Stimulated activated CD4-positive, alpha-beta T cell treated with anti-CD3 and anti-CD28 coated beads, Interleukin-2, amount 100 ng/mL, for 4 hours (primary cell): ENCODE results near the gene FAM168B.

ENCODE experiments used
- DNase-seq: peaks from one replicate; pipeline ENCODE4 v3.0.0-alpha.2; 2020; ENCODE audit warnings: low read depth

FAM168B gene

GRCh38 chr2:131055169-131056065, 37.8 kb downstream of the FAM168B start:
- DNase-seq: no peak

DNA sequence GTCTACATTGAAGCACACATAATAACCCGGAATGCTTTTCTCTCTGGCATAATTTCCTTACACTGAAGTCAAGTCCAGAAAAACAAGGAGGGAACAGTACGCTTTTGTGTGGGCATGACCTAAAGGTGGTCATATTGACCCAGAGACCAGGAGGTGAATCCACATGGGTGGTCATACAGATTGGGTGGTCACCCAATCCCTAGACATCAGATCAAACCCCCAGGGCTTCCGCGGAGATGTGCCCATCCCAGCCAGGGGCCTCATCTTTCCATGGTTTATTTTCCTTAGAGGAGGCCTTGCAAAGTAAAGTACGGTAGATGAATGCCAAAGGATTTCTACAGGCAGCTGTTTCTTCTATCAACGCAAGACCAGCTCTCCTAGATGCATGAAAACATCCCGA, 38.8 kb downstream of the FAM168B start:
- DNase-seq: no peak

DNA sequence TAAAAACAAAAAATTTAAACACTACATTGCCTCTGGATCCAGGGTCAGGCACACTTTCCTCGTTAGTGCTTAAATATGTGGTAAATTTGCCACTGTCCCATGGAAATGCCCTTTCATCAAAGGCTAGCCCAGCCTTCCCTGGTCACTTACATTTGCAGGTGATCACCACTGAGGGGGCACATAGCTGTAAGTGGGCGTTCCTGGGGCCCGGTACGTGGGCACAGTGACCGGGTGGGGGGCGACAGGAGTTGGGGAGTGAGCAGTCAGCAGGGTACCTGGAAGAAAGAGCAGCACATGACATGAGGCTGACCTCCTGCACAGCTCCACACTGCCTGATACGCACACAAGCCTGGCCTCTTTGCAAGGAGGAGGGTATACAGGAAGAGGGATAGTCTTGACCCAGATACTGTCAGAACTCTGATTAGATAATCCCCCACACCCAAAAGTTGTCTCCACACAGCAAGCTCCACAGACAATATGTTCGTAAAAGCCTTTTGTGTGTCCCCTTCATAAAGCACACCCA, 40.5 kb downstream of the FAM168B start:
- no peak for DNase-seq

GRCh38 chr2:131050896-131051295, 42.4 kb downstream of the FAM168B start:
- no peak for DNase-seq

DNA sequence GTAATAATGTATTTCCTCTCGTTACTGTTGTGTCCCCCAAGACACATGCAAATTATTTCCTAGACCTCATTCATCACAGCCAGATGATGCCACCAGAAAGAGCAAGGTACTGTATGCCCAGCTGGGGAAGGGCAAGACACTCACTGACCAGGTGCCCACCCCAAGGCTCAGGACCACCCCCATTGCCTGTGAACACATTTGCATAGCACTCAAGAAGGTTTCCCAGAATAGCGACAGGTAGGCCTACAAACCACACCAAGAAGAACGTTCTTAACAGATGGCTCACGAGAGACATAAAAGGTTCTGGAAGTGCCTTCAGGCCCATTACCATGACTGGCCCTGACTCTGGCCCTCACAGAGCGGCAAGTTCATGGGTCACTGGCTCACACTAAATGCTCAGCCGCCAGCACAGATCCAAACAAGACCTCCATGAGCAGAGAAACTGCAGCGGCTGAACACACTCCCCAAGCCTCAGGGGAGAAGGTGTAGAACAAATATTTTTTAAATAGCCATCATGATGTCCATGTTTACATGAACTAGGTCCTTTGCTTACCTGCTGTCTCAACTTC, 44.0 kb downstream of the FAM168B start:
- no peak for DNase-seq

DNA sequence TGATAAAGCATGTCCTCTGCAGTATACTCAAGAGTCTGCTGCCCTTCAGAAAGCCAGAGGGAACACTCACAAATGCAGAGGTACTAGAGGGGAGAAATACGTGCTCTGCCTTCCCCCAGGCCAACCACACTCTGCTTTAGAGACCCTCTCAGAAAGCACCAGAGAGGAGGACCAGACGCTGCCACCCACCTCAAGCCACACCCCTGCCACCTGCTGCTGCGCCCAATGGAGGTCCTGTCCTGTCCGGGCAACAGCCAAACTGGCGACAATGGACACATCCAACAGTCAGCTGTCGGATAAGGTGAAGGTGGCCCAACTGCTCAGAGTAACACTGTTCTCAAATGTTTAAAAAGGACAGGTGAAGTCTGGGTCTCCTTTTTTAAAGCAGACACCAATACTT, 44.6 kb downstream of the FAM168B start:
- DNase-seq: no peak

GRCh38 chr2:131047920-131048560, 45.2 kb downstream of the FAM168B start:
- DNase-seq: no peak

- DNase-seq: no peak
These were observed 46.2 kb downstream of the FAM168B start for GRCh38 chr2:131046918-131047652.

GRCh38 chr2:131046028-131046917, 47.0 kb downstream of the FAM168B start:
- no peak for DNase-seq

GRCh38 chr2:131045286-131046027, 47.8 kb downstream of the FAM168B start:
- DNase-seq: no peak

DNA sequence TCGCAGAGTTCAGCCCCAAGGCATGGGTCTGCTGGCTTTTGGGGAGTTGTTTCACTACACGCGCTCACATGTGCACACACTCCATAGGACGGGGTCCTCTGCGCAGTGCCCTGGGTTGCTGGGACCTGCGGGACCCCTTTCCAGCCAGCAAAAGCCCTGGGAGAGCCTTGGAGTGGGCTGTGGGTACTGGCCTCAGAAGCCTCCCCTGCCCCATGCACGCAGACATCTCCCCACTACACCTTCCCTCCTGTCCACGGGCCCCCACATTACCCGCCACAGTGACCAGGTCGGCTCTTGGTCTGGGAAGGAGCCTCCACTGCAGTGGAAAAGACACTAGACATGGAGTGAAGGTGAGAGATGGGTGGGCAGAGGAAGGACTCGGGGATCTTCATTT, 48.5 kb downstream of the FAM168B start:
- no peak for DNase-seq

DNA sequence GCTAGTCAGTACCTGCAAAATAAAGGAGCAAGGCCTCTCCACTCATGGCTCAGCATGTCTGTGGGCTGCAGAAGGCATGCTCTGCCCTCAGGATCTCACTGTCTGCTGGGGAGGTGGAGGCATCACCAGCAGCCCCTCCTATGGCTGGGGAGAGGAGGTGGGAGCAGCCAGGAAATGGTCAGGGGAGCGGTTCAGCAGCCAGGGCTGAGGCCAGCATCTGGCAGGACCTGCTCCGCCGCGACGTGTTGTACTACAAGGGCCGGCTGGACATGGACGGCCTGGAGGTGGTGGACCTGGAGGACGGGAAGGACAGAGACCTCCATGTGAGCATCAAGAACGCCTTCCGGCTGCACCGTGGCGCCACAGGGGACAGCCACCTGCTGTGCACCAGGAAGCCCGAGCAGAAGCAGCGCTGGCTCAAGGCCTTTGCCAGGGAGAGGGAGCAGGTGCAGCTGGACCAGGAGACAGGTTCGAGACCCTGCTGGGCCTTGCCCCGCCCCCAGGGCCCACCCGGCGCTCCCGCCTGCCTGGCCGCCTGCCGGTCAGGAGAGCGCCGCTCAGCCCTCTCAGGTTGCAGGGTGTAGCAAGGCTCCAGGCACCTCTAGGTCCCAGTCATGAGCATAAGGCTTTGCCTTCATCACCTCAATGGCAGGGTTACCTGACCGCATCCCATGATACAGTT, 49.0 kb downstream of the FAM168B start:
- no peak for DNase-seq

GRCh38 chr2:131043199-131044074, 49.8 kb downstream of the FAM168B start:
- no peak for DNase-seq

- no peak for DNase-seq
These were observed 51.0 kb downstream of the FAM168B start for GRCh38 chr2:131042148-131042775.

DNA sequence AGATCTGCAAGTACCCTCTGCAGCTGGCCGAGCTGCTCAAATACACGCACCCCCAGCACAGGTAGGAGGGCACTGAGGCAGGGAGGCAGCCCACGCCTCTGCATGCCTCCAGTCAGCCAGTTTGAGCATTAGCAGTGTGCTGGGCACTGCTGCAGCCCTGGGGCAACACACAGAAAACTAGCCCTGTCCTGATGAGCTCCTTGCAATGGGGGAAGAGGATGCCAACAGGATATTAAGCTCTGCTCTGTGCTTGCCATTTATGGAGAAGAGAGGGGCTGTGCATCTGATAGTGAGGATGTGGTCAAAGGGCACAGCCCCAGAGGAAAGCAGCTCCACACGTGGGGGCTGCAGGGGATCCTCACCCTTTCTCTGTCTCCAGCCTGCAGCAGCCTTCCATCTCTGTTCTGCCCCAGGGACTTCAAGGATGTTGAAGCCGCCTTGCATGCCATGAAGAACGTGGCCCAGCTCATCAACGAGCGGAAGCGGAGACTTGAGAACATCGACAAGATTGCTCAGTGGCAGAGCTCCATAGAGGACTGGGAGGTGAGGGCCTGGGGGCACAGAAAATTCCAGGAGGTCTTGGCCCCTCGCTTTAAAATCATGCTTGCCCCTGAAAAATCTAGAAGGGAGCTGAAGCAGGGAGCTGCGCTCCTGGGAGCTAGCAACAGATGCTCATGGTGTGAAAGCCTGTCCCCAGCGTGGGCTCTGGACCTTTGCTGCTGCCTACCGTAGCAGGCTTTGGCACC, 51.7 kb downstream of the FAM168B start:
- DNase-seq: no peak

DNA sequence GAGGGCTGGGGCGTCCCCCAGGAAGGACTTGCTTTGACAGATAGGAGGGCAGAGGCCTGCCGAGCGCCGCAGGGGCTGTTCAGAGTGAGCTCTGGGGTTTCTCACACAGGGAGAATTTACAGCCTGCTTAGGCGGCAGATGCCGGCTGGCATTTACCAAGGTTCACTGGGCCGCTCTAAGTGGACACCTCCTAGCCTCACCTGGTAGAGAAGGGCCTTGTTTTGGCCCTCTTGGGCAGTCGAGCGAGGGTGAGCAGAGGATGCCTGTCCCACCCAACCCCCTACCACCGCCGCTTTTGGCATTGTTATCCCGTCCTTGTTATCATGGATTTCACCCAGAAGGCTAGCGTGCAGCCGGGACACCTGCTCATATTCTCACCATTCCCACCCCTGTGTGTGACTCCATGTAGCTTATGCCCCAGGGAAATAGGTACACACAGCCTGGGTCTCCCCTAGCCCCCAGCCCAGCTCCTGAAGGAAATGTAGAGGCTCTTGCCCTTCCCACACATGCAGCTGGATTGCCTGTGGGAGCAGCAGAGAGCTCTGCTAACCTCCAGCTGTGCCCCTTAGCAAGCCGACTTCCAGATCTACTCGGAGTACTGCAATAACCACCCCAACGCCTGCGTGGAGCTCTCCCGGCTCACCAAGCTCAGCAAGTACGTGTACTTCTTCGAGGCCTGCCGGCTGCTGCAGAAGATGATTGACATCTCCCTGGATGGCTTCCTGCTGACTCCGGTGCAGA, 52.4 kb downstream of the FAM168B start:
- DNase-seq: no peak
